Vagina (tissue), 2 donors: ENCODE results near the gene FGFRL1.
"Not testable (repeated sequence)": the region's sequence is repeated elsewhere in the genome, so short reads cannot be mapped to it uniquely, and the experiment has no call there.

ENCODE experiments used
- CTCF ChIP-seq, 3 experiments: fragments of 450-650 bp in 2 of 3; fragments of 200-600 bp in 1 of 3; sonication (generic) in 1 of 3; IDR thresholded peaks; one replicate each; pipeline ENCODE4 v1.5.1; 2017 to 2019; ENCODE audit warnings: antibody characterized with exemption in 3 of 3, mild to moderate bottlenecking in 2 of 3, moderate library complexity in 2 of 3
- POLR2A ChIP-seq, 2 donors: fragments of 450-650 bp; IDR thresholded peaks; one replicate each; pipeline ENCODE4 v1.6.1; 2017; ENCODE audit warnings: antibody characterized with exemption in 2 of 2, mild to moderate bottlenecking in 2 of 2, moderate library complexity in 2 of 2
- POLR2AphosphoS5 ChIP-seq, 2 donors: sonication (generic); formaldehyde crosslinking; IDR thresholded peaks; one replicate each; pipeline ENCODE4 v1.9.0; 2017; ENCODE audit warnings: antibody characterized with exemption in 2 of 2, mild to moderate bottlenecking in 2 of 2, low read depth in 1 of 2; ENCODE audit not compliant: insufficient read depth in 1 of 2

- TF ChIP-seq POLR2AphosphoS5 (IDR thresholded peaks at IDR 0.05; ENCODE audit: insufficient read depth in 1 of 2, low read depth in 1 of 2); POLR2A (IDR thresholded peaks at IDR 0.05); CTCF (IDR thresholded peaks at IDR 0.05): not testable (repeated sequence)
Measured at GRCh38 chr4:1055243-1055701, 43.8 kb downstream of the FGFRL1 start.
